ENCODE data around the gene MTCL1.

Gene MTCL1

DNA sequence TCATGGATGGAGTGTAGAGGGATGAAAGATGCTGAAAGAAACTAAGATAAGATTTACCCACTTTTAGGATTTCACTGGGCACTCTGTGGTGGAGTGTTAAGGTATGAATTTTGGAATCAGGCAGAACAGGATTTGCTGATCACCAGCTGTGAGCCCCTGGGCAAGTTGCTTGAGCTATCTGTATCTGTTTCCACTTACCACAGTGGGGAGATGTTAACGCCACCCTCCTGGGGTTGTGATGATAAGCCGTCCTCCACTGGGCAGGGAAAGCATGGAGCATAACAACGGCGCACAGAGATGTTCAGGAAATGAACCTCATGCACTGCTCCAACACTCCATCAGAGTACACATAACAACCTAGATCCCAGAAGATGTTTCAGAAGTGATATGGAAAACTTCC, 160.6 kb downstream of the MTCL1 start:
- no peak for DNase-seq (ENCODE audit: low read depth in 3 of 3)

DNA sequence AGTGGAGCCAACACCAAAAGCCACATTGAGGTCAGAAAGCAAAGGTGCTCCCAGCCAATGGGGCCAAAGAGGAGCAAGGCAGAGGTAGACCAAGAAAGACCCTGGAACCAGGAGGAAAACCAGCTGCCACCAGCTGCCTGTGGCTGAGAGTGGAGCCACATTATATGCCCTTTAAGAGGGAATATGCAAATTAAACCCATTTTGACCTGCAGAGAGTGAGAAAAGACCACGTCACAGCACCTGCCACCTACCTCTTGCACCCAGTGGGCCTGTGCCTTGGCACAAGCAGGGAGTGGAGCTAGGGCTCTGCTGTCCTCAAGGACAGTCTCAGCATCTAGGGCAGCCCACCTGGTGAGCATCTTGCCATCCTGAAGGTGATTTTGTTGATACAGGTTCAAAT, 161.3 kb downstream of the MTCL1 start:
- no peak for DNase-seq (ENCODE audit: low read depth in 3 of 3)

DNA sequence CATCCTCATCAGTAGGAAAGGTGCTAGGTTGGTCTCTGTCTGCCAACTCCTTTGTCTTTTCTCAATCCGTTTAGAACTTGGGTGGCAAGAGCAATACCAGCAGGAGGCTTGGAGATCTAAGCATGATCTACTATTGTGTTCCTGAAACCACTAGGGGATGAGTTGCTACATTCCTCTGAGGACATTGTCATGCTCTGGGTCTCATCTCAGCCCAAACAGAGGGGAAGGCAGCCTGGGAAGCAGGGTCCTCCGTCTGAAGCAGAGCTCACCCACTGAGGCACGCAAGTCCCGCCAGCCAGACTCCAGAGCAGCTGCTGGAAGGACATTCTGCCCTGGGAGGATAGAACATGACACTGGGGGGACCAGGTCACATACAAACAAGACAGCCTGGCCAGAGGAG, 162.9 kb downstream of the MTCL1 start:
- no peak for DNase-seq (ENCODE audit: low read depth in 3 of 3)

DNA sequence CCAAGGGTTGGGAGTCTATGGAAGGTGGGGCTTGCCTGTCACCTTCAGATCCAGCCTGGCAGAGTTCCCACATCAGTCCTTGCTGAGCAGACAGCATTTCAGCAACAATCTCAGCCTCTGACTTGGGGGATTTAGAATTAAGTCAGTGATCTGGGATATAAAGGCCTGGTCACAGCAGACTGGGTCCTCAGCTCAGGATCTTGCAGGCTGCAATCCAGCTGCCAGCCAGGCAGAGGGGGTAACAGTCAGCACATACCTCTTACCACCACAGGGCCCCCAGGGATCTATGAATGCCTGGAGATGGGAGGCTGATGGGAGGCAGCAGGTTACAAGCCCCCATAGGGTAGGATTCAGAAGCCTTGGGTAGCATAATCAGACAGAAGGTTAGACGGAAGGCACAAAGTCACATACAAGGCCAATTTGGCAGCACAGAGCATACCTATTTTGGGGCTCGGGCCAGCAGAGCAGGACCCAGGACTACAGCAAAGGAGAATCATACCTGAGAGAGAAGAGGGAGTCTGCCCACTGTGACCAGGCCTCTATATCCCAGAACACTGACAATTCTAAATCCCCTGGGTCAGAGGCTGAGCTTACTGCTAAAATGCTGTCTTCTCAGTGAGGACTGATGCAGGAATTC, 163.5 kb downstream of the MTCL1 start:
- no peak for DNase-seq (ENCODE audit: low read depth in 3 of 3)

DNA sequence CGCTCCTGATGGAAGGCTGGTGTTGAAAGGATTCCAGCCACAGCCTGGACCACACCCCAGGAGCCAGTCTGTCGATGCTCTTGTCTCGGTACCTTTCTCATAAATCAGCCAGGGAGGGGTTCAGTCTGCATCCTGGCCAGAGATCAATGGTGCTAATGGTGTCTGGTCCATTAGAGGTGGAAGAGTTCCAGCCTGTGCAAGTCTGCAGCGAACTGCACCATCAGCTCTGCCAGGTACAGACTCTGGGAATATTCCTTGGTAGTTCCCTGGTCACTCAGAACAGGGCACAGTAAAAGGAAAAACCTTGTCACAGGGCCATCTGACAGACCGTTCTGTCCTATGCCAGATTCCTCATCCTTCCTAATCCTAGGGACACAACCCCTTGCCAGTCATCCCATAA, 164.3 kb downstream of the MTCL1 start:
- DNase-seq (ENCODE audit: low read depth in 3 of 3): no peak

DNA sequence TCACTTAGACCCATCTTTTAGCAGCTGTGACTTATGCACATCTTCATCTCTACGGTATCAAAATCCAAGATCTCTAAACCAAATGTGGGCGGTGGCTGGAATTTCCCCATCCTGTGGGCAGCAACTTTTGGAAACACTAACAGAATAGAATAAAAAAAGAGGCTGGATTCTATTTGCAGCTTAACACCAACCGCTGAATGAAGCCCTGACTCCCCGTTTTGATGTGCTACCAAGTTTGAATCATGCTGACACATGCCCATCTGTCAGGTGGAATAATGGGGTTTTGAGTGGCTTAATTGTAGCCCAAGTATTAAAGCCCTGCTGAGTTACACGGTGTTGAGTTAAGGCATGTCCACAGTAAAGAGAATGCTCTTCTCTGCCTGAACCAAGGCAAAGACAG, 165.2 kb downstream of the MTCL1 start:
- DNase-seq (ENCODE audit: low read depth in 3 of 3): no peak

DNA sequence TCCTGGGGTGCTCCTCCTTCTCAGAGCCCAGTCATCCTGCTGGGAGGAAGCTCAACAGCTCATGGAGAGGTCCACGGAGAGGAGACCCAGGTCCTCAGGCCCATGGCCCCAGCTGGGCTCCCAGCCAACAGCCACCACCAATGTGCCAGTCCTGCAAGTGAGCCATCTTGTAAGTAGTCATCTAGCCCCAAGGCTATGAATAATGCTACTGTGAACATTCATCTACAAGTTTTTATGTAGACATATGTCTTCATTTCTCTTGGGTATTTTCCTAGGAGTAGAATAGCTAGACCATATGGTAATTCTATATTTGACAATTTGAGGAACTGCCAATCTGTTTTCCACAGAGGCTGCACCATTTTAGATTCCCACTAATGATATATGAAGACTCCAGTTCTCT, 166.1 kb downstream of the MTCL1 start:
- no peak for DNase-seq (ENCODE audit: low read depth in 3 of 3)

DNA sequence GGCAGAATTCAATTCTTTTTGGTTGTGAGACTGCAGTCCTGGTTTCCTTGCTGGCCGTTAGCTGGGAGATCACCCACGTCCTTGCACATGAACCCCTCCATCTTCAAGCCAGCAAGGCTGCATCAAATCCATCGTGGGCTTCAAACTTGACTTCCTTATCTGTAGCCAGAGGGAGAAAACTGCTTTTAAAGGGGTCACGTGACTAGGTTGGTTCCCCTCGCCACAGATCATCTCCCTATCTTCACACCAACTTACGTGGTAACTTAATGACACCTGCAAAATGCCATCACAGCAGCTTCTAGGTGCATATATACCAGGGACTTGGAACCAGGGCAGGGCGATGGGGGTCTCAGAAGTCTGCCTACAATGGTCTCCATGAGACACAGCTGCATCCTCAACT, 169.5 kb downstream of the MTCL1 start:
- no peak for DNase-seq (ENCODE audit: low read depth in 3 of 3)

DNA sequence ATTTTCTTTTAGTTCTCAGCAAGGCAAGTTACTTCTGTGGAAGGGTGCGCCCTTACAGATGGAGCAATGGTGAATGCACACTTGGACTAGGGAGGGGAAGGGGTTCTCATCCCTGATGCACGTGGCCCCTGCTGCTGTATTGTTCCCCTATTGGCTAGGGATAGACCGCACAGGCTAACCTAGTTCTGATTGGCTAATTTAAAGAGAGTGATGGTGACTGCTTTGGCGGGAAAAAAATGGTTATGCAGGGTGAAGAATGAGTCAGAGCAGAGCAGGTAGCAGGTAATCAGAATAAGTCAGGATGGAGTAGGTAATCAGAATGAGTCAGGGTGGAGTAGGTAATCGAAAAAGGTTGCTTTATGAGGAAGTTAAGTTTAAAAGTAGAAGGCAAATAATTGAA, 171.5 kb downstream of the MTCL1 start:
- no peak for DNase-seq (ENCODE audit: low read depth in 3 of 3)

DNA sequence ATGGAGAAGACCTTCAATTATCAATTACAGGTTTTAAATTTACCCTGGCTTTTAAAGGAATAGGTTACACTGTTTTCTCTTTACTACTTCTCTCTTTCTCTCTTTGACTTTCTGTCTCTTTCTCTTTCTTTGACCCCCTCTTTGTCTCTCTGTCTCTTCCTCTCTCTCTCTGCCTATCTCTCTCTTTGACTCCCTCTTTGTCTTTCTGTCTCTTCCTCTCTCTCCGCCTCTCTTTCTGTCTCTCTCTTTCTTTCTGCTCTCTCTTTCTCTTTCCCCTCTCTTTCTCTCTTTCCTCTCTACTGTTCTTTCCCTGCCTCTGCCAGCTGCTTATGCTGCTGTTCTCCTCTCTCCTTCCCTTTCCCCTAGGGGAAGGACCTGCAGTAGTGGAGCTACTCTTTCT, 175.7 kb downstream of the MTCL1 start:
- no peak for DNase-seq (ENCODE audit: low read depth in 3 of 3)

Data from stimulated activated CD4-positive, alpha-beta T cell treated with anti-CD3 and anti-CD28 coated beads, TNF-alpha, amount 100 ng/mL, for 24 hours (primary cell).